NCI-H1417 (cell line): Measurements from ENCODE around the gene MEGF10.
A peak's percentile ranks its signal among the peaks of the same experiment; 100 is the strongest.

ENCODE experiments used
- DNase-seq, 3 experiments: peaks; one replicate each; lab custom pipeline; 2025; lab: John Stamatoyannopoulos, UW

The MEGF10 gene

GRCh38 chr5:127369796-127370195, 79.2 kb downstream of the MEGF10 start:
- peak; percentile 7 to 54 (median 19) for DNase-seq

GRCh38 chr5:127370631-127371030, 80.0 kb downstream of the MEGF10 start:
- DNase-seq: no peak

- no peak for DNase-seq
Observed at GRCh38 chr5:127373858-127374491, 83.4 kb downstream of the MEGF10 start.

GRCh38 chr5:127375124-127375523, 84.5 kb downstream of the MEGF10 start:
- no peak for DNase-seq

GRCh38 chr5:127375544-127376091, 85.0 kb downstream of the MEGF10 start:
- DNase-seq: no peak

- no peak for DNase-seq
Observed at GRCh38 chr5:127377651-127378050, 87.1 kb downstream of the MEGF10 start.

GRCh38 chr5:127385936-127386335, 95.3 kb downstream of the MEGF10 start:
- no peak for DNase-seq

- DNase-seq: no peak
Observed at GRCh38 chr5:127386557-127386956, 96.0 kb downstream of the MEGF10 start.

- no peak for DNase-seq
Observed at GRCh38 chr5:127389601-127390000, 99.0 kb downstream of the MEGF10 start.

GRCh38 chr5:127392762-127393161, 102.2 kb downstream of the MEGF10 start:
- no peak for DNase-seq

GRCh38 chr5:127396490-127397155, 106.0 kb downstream of the MEGF10 start:
- no peak for DNase-seq

GRCh38 chr5:127398508-127398907, 107.9 kb downstream of the MEGF10 start:
- DNase-seq: no peak

GRCh38 chr5:127399068-127399467, 108.5 kb downstream of the MEGF10 start:
- DNase-seq: no peak

- DNase-seq: no peak
Observed at GRCh38 chr5:127400539-127400938, 109.9 kb downstream of the MEGF10 start.

- no peak for DNase-seq
Observed at GRCh38 chr5:127400946-127401670, 110.5 kb downstream of the MEGF10 start.

- no peak for DNase-seq
Observed at GRCh38 chr5:127402361-127402760, 111.8 kb downstream of the MEGF10 start.

GRCh38 chr5:127404190-127404589, 113.6 kb downstream of the MEGF10 start:
- no peak for DNase-seq

- DNase-seq: no peak
Observed at GRCh38 chr5:127406326-127407121, 115.9 kb downstream of the MEGF10 start.

- DNase-seq: no peak
Observed at GRCh38 chr5:127409246-127409917, 118.8 kb downstream of the MEGF10 start.

GRCh38 chr5:127409921-127410675, 119.5 kb downstream of the MEGF10 start:
- DNase-seq: no peak

- no peak for DNase-seq
Observed at GRCh38 chr5:127410959-127411358, 120.4 kb downstream of the MEGF10 start.
